Liver (tissue), 9 donors: ENCODE results near the gene RASSF8. TPM values are rescaled to one million over a fixed set of nuclear protein-coding genes. Genes with fewer than 3 reads are reported as not detected.

ENCODE experiments used
- DNase-seq: peaks from one replicate; pipeline ENCODE4 v3.0.0-alpha.2; 2017; ENCODE audit warnings: low spot score
- H3K27ac ChIP-seq, 2 donors: one replicate each; pipeline ENCODE4 v1.7.0; 2013; ENCODE audit warnings: inconsistent platforms in 2 of 2, low read length in 2 of 2, control low read depth in 1 of 2, low read depth in 1 of 2, mild to moderate bottlenecking in 1 of 2
- H3K27me3 ChIP-seq, 4 donors: one replicate each; pipeline versions ENCODE4 v1.6.1 to v1.7.0; 2013; ENCODE audit warnings: low read length in 3 of 4, inconsistent platforms in 1 of 4, mild to moderate bottlenecking in 1 of 4, moderate library complexity in 1 of 4; ENCODE audit not compliant: control insufficient read depth in 4 of 4, insufficient read depth in 4 of 4
- H3K36me3 ChIP-seq, 4 donors: one replicate each; pipeline versions ENCODE4 v1.6.1 to v1.7.0; 2013; ENCODE audit warnings: low read length in 3 of 4, mild to moderate bottlenecking in 3 of 4, low read depth in 1 of 4, moderate library complexity in 1 of 4; ENCODE audit not compliant: control insufficient read depth in 4 of 4, insufficient read depth in 3 of 4
- H3K4me1 ChIP-seq, 4 donors: one replicate each; pipeline versions ENCODE4 v1.6.1 to v1.7.0; 2013; ENCODE audit warnings: low read length in 3 of 4, mild to moderate bottlenecking in 3 of 4, moderate library complexity in 1 of 4; ENCODE audit not compliant: control insufficient read depth in 4 of 4, insufficient read depth in 4 of 4
- H3K4me3 ChIP-seq, 3 donors: one replicate each; pipeline versions ENCODE4 v1.6.1 to v1.7.0; 2013; ENCODE audit warnings: low read length in 3 of 3, control low read depth in 1 of 3, low read depth in 1 of 3, mild to moderate bottlenecking in 1 of 3
- H3K9ac ChIP-seq, 2 donors: one replicate each; pipeline ENCODE4 v1.7.0; 2013; ENCODE audit warnings: low read length in 2 of 2, mild to moderate bottlenecking in 2 of 2, moderate library complexity in 2 of 2, control low read depth in 1 of 2, low read depth in 1 of 2
- H3K9me3 ChIP-seq, 4 donors: one replicate each; pipeline versions ENCODE4 v1.6.1 to v1.7.0; 2013; ENCODE audit warnings: low read length in 3 of 4; ENCODE audit not compliant: control insufficient read depth in 4 of 4
- ATF3 ChIP-seq: IDR thresholded peaks from 2 replicates; pipeline ENCODE4 v1.6.1; 2016; ENCODE audit warnings: antibody characterized with exemption
- EGR1 ChIP-seq, 2 donors: IDR thresholded peaks; 2 replicates each; pipeline ENCODE4 v1.6.1; 2016 to 2018; ENCODE audit warnings: antibody characterized with exemption in 2 of 2, low read depth in 2 of 2
- FOXA2 ChIP-seq: IDR thresholded peaks from 2 replicates; pipeline ENCODE4 v1.6.1; 2016; ENCODE audit warnings: antibody characterized with exemption
- GABPA ChIP-seq, 2 donors: IDR thresholded peaks in 1 of 2; conservative IDR thresholded peaks in 1 of 2; 2 replicates each; pipeline ENCODE4 v1.6.1; 2016; ENCODE audit warnings: antibody characterized with exemption in 2 of 2, mild to moderate bottlenecking in 1 of 2, moderate library complexity in 1 of 2
- HNF4A ChIP-seq, 2 donors: conservative IDR thresholded peaks; 2 replicates each; pipeline ENCODE4 v1.6.1; 2016; ENCODE audit warnings: antibody characterized with exemption in 2 of 2, mild to moderate bottlenecking in 2 of 2
- HNF4G ChIP-seq: IDR thresholded peaks from 2 replicates; pipeline ENCODE4 v1.6.1; 2016; ENCODE audit warnings: antibody characterized with exemption
- MAX ChIP-seq: IDR thresholded peaks from 2 replicates; pipeline ENCODE4 v1.6.1; 2016; ENCODE audit warnings: antibody characterized with exemption
- NR2F2 ChIP-seq: IDR thresholded peaks from 2 replicates; pipeline ENCODE4 v1.6.1; 2016; ENCODE audit warnings: antibody characterized with exemption
- RAD21 ChIP-seq, 2 donors: IDR thresholded peaks; 2 replicates each; pipeline ENCODE4 v1.6.1; 2016; ENCODE audit warnings: antibody characterized with exemption in 2 of 2, mild to moderate bottlenecking in 2 of 2
- REST ChIP-seq: IDR thresholded peaks from 2 replicates; pipeline ENCODE4 v1.6.1; 2016; ENCODE audit warnings: antibody characterized with exemption, mild to moderate bottlenecking
- SP1 ChIP-seq: IDR thresholded peaks from 2 replicates; pipeline ENCODE4 v1.6.1; 2018; ENCODE audit warnings: antibody characterized with exemption, mild to moderate bottlenecking
- TAF1 ChIP-seq: conservative IDR thresholded peaks from 2 replicates; pipeline ENCODE4 v1.6.1; 2016; ENCODE audit warnings: antibody characterized with exemption, mild to moderate bottlenecking
- YY1 ChIP-seq: IDR thresholded peaks from 2 replicates; pipeline ENCODE4 v1.6.1; 2016; ENCODE audit warnings: antibody characterized with exemption, mild to moderate bottlenecking
- WGBS: extraction: QIAGEN DNeasy Blood & Tissue Kit; methylation state at CpG from one replicate; pipeline ENCODE4 v1.1.7; 2013; 5-methylcytosine and 5-hydroxymethylcytosine counted together
- polyA plus RNA-seq, 2 donors: library from polyadenylated mRNA; stranded (reverse) in 1 of 2; unstranded in 1 of 2; fragments of 200-250 nt in 1 of 2; fragments of >200 nt in 1 of 2; fragmentation: Nextera tagmentation in 1 of 2; extraction: Ambion mirVana in 1 of 2; gene quantifications; one replicate each; pipeline versions ENCODE4 v1.2.1 to v1.2.3, GENCODE V29; 2013 to 2015
- total RNA-seq, 2 donors: library from RNA; depleted of rRNA; stranded (reverse); fragments of >200 nt; gene quantifications; one replicate each; pipeline ENCODE4 v1.2.3, GENCODE V29; 2014
- TF ChIP-seq, protein P1 (sequence below): fragments of 150-350 bp; IDR thresholded peaks from 2 replicates; pipeline ENCODE4 v1.5.1; 2017; ENCODE audit warnings: improper control_type of control experiment, low read depth, low read length; ENCODE audit not compliant: missing input control
- donor health status: healthy.
- donor health status: healthy.
- donor health status: healthy.
- donor health status: healthy.
- donor health status: healthy.

RASSF8 gene
- total and polyA plus RNA-seq, 4 donors = 1.7 to 9.4 (median 3.3) TPM

DNA sequence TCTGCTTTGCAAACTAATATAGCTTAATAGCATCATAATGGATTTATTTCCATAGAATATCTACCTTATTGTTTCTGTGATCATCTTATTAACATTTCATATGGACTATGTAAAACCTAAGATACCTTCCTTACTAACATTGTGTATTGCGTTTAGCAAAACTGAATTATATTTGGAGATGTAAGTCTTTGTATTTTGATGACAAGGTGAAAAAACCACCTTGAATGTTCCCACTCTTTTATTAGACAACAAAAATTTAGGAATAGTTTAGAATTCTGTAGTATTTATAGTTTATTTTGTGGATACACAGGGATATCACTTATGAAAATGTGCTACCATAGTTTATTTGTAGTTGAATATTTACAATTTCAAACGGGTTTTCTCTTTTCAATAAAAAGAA is 32.0 kb downstream of the RASSF8 start (continued):
- TF ChIP-seq, protein P1, sequence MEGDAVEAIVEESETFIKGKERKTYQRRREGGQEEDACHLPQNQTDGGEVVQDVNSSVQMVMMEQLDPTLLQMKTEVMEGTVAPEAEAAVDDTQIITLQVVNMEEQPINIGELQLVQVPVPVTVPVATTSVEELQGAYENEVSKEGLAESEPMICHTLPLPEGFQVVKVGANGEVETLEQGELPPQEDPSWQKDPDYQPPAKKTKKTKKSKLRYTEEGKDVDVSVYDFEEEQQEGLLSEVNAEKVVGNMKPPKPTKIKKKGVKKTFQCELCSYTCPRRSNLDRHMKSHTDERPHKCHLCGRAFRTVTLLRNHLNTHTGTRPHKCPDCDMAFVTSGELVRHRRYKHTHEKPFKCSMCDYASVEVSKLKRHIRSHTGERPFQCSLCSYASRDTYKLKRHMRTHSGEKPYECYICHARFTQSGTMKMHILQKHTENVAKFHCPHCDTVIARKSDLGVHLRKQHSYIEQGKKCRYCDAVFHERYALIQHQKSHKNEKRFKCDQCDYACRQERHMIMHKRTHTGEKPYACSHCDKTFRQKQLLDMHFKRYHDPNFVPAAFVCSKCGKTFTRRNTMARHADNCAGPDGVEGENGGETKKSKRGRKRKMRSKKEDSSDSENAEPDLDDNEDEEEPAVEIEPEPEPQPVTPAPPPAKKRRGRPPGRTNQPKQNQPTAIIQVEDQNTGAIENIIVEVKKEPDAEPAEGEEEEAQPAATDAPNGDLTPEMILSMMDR = no peak
- no peak for TF ChIP-seq MAX
- no peak for TF ChIP-seq HNF4A (conservative IDR thresholded peaks at IDR 0.05)

DNA sequence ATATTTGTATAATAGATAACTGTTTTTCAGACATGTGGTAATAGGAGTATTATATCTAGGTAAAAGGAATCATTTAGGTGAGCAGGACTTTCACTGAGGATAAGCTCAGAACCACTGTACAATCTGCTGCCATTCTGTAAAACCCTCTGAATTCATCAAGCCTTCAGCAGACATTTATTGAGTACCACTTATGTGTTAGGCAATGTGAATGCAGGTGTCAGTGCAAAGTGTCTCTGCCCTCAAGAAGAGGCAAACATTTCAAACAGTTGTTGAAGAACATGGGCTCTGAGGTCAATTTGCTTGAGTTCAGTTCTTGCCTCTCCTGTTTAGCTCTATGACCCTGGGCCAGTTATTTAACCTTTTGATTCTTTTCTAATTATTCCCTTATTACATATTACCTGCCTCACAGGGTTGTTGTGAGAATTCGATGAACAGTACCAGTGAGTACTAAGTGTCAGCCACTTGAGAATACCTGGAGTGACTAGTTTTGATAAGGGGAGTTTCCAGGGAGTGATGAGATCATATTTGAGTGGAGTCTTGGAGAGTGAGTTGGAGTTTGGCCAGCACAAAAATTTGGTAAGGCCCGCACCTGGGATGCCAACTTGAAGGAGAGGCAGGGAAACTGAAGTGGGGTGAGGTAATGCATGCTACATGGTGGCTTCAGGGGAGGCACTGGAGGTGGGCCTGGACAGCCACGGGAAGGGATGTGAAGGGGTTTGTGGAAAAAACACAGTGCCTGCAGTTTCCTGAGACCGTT is 33.7 kb downstream of the RASSF8 start:
- Histone ChIP-seq H3K36me3 (no peaks in the 10 kb centered on the region), H3K9ac (no peak overlapping the region), H3K27me3 (no peaks in the 10 kb centered on the region), H3K4me1 (no peaks in the 10 kb centered on the region), H3K27ac (no peak overlapping the region), H3K4me3 (no peak overlapping the region), H3K9me3 (no peaks in the 10 kb centered on the region)
- TF ChIP-seq YY1 = no peak
- no peak for TF ChIP-seq NR2F2
- no peak for TF ChIP-seq FOXA2
- TF ChIP-seq GABPA (IDR thresholded peaks at IDR 0.05 in 1 of 2, conservative IDR thresholded peaks at IDR 0.05 in 1 of 2) = no peak
- TF ChIP-seq RAD21 (IDR thresholded peaks at IDR 0.05) = no peak
- TF ChIP-seq TAF1 = no peak
- no peak for TF ChIP-seq EGR1 (IDR thresholded peaks at IDR 0.05; ENCODE audit: low read depth in 2 of 2)
- TF ChIP-seq, protein P1 = no peak
- no peak for TF ChIP-seq ATF3
- TF ChIP-seq HNF4G = no peak
- no peak for TF ChIP-seq SP1
- TF ChIP-seq REST = no peak
- no peak for TF ChIP-seq HNF4A (conservative IDR thresholded peaks at IDR 0.05)
- DNase-seq = no peak
- 88% methylated on average over 4 of the region's 4 CpGs for WGBS
